HG02870 (cell line): ENCODE data around the gene MYRF.

Source experiments
- ATAC-seq: cut with Tn5 transposase; IDR thresholded peaks from one replicate; pipeline ENCODE4 v1.9.1; 2021; ENCODE audit warnings: mild to moderate bottlenecking, moderate library complexity; ENCODE audit not compliant: unreplicated experiment

Gene MYRF

DNA sequence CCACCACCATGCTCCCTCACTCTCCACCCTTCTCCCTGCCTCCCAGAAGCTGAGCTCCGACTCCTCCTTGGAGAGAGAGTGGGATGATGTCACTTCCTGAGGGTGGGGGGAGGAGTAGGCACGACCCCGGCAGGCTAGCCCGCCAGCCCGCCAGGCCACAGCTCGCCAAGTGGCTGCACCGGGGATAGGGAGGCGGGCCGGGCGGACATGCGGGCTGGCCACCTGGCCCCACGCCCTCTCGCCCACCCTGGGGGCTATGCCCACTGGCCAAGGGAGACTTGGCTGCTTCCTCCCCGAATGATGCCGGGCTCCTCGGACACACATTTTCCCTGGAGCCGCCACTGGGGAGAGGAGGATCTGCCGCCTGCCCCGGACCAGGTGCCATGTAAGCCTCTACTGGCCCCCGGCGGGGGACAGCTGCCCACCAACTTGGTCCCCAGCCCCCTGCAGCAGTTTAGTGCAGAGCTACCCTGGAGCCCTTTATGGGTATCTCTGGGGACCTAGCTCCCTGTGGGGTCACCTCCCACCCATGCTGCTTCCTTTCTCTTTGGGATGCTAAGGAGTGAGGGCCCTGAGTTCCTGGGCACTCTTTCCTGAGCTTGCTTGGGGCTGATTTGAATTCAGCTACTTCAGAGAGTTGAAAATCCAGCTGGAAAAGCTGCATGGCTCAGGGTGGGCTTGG lies 33.7 kb upstream of the MYRF start:
- no peak for ATAC-seq

GRCh38 chr11:61719978-61720377 lies 32.5 kb upstream of the MYRF start:
- ATAC-seq: no peak

DNA sequence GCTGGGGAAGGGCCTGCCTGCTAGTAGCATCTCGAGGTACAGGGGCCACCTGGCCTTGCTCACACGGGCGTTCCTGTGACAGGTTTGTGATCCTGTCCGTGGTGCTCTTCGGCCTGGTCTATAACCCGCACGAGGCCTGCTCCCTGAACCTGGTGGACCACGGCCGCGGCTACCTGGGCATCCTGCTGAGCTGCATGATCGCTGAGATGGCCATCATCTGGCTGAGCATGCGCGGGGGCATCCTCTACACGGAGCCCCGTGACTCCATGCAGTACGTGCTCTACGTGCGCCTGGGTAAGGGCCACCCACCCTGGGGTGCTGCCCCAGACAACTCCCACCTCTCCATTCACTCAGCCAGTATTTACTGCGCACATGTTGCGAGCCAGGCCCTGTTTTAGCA lies 31.8 kb upstream of the MYRF start:
- ATAC-seq: no peak

GRCh38 chr11:61724437-61724836 lies 28.0 kb upstream of the MYRF start:
- ATAC-seq: no peak

DNA sequence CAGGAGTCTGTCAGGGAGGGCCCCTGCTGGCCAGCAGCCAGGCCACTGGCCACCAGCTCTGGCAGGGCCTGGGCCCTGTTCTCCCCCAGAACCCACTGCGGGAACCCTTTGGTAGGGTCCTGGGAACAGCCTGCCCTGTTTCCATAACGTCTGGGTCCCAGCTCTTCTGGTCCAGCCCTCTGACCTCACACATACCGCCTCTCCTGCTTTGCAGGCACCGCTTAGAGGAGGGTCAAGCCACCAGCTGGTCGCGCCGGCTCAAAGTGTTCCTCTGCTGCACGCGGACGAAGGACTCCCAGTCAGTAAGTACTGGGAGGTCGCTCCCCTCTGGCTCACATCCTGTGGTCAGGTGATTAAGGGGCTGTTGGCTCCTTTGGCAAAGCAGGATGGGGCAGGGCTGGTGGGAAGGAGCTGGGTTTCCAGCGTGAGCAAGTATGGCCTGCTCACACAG lies 26.6 kb upstream of the MYRF start:
- no peak for ATAC-seq

- no peak for ATAC-seq
Observed at GRCh38 chr11:61726775-61727174, 25.7 kb upstream of the MYRF start.

DNA sequence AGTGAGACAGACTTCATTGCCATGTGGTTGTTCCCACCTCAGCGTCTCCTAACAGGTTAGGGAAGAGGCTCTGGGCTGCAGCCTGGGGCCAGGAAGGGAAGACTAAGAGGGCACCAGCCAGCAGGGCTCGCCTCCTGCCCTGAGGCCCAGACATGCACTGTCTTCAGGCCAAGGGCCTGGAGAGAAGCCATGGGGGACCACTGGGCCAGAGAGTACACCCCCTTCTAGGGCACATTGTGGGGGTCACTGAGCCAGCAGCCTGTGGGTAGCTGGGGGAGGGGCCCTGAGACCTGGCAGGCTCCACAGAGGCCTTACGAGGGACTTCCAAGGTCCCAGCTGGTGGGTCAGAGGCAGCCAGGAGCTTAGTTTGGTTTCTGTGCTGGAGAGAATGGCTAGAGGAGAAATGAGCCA lies 25.0 kb upstream of the MYRF start:
- ATAC-seq: no peak

GRCh38 chr11:61728066-61728939 lies 24.1 kb upstream of the MYRF start:
- no peak for ATAC-seq

GRCh38 chr11:61728940-61729219 lies 23.6 kb upstream of the MYRF start:
- ATAC-seq: no peak

- ATAC-seq: no peak
Observed at GRCh38 chr11:61730240-61730994, 22.0 kb upstream of the MYRF start.

GRCh38 chr11:61731211-61731951 lies 21.1 kb upstream of the MYRF start:
- no peak for ATAC-seq

GRCh38 chr11:61731952-61732675 lies 20.3 kb upstream of the MYRF start:
- ATAC-seq: no peak

- no peak for ATAC-seq
Observed at GRCh38 chr11:61732705-61733104, 19.7 kb upstream of the MYRF start.

DNA sequence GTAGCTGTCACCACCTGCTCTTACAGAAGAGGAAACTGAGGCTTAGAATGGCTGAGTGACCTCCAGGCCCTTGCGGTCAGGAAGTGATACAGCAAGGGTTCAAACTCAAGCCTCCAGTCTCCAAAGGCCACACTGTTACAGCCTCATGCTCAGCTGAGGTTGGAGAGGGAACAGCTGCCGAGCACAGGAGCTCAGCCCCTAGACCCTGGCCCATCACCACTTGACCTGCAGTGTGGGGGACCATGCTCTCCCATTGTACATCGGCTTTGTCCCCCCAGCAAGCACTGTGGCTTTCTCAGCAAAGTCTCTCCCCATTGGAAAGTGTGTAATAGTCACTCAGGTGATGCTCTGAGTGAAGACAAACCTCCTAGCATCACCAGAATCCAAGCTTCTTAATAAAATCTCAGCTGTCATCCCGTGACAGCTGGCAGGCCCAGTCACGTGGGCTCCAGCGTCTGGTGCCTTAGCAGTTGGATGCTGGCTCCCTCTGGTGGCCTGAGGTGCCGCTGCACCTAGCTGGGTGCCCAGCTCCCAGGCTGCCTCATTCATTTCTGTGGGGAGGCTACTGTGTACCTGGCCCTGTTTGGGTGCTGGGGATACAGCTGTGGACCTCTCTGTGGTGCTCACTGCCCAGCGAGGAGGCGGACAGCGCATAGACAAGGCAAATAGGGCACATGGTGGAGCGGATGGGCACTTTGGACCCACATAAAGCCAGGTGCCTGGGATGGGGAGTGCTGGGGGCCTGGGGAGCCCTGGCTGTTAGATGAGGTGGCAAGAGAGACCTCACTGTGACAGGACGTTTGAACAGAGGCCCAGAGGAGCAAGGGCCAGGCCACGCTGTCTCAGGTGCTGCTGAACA lies 19.1 kb upstream of the MYRF start:
- no peak for ATAC-seq

GRCh38 chr11:61734767-61735166 lies 17.7 kb upstream of the MYRF start:
- ATAC-seq: no peak

DNA sequence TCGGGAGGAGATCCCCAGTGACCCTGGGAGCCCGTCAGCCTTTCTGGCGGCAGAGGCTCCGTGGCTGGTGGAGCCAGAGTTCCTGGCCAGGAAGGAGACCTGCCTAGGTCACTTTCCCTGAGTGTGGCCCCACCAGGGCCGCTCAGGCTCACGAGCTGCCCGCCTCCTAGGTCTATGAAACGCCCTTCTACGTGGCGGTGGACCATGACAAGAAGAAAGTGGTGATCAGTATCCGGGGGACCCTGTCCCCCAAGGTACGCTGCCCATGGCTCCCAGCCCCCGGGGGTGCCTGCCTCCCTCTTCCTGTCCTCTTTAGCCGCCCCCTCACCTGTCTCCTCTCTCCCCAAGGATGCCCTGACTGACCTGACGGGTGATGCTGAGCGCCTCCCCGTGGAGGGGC lies 17.0 kb upstream of the MYRF start:
- ATAC-seq: no peak

DNA sequence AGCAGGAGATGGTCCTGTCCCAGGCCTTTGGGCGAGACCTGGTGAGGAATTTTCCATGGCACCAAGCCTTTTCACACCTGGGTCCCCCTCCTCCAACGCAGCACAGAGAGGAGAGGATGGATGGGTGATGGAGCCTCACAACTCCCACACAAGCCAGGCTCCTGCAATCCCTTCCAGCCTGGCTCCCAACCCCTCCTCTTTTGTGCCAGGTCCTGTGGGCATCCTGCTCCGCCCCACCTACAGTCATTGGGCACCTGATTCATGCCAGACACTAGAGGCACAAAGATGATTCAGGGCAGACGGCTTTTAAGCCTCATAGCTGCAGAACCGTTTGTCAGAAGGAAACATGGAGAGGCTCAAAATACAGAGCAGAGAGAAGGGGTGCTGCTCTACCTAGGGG lies 16.1 kb upstream of the MYRF start:
- no peak for ATAC-seq

DNA sequence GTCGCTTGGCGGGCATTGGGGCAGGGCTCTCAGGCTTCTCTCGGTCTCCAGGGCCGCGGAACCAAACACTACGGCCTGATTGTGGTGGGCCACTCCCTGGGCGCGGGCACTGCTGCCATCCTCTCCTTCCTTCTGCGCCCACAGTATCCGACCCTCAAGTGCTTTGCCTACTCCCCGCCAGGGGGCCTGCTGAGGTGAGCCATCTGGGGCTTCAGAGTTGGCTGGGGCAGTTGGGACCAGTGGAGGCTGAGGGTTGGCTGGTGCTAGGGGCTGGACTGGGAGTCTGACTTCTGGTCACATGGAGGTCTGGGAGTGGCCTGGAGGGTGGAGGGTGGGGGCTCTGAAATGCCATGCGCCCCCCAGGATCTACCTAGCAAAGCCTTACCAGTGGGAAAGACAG lies 15.3 kb upstream of the MYRF start:
- ATAC-seq: no peak

DNA sequence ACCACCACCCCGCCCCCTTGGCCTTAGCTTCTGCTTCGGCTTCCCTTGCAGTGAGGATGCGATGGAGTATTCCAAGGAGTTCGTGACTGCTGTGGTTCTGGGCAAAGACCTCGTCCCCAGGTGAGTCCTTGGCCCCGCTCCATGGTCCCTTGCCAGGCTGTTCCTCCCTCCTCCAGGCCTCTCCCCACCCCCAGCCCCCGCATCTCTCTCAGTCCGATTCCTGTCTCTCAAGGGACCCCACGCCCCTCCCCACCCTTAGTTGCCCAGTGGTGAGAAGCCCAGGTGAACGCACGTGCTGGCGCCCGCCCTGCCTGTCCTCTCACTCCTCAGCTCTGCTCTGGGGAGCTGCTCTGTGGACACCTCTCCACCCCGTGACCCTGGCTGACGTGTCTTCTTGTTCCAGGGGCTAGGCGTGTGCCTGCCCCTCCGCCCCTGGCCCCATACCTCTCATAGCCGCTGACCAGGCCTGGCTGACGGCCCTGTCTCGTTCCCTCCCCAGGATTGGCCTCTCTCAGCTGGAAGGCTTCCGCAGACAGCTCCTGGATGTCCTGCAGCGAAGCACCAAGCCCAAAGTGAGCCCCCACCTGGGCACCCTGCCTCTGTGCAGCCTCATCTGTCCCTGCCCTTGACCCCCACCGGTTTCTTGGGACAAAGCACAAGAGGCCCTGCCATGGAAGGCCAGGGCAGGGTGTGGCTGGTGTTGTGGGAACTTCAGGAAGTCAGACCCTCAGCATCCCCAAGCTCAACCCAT lies 14.6 kb upstream of the MYRF start:
- ATAC-seq: no peak
